A673 (cell line): Measurements from ENCODE around the gene PARP12.

ENCODE experiments used
- CTCF ChIP-seq: fragments of 300-800, 200-600 bp; sonication (generic); conservative IDR thresholded peaks from 2 replicates; pipeline ENCODE4 v1.5.1; 2017; ENCODE audit warnings: low read depth, mild to moderate bottlenecking, antibody characterized with exemption, low read length, moderate library complexity, mixed read lengths
- EZH2 ChIP-seq: fragments of 200-600 bp; sonication (generic); IDR thresholded peaks from 2 replicates; pipeline ENCODE4 v1.6.1; 2017; ENCODE audit warnings: borderline replicate concordance, low read depth, mild to moderate bottlenecking, mixed read lengths, antibody characterized with exemption, low read length; ENCODE audit not compliant: poor library complexity, severe bottlenecking

- TF ChIP-seq CTCF (no peak), EZH2 (no peak)
These were observed 33.7 kb downstream of the PARP12 start for GRCh38 chr7:140029072-140029471.
